ENCODE results near the gene EDN2. TPM values are rescaled to one million over a fixed set of nuclear protein-coding genes. Genes with fewer than 3 reads are reported as not detected.

EDN2 gene
- total and polyA plus RNA-seq, 7 donors, result 0.57 to 4.8 (median 1.5) TPM; not detected in 3

- Histone ChIP-seq H3K27ac (peak overlapping the region; percentile 88 to 92 (median 90)), H3K36me3 (no peaks in the 10 kb centered on the region), H3K9me3 (no peaks in the 10 kb centered on the region), H3K4me1 (peaks cover 0 to 47% (median 41%) of the 10 kb centered on the region in 4 donors), H3K4me3 (no peak overlapping the region), H3K27me3 (no peaks in the 10 kb centered on the region)
- intact Hi-C loops (cut with DNase I), result no loop called here
- TF ChIP-seq POLR2A (IDR thresholded peaks at IDR 0.05), result no peak
- TF ChIP-seq CTCF (IDR thresholded peaks at IDR 0.05), result no peak
- TF ChIP-seq EP300 (IDR thresholded peaks at IDR 0.05), result no peak
- no peak for TF ChIP-seq POLR2AphosphoS5 (IDR thresholded peaks at IDR 0.05)
- WGBS, 2 donors, result 57 to 87% methylated on average over 7 of the region's 7 CpGs
- no peak for DNase-seq
Measured at GRCh38 chr1:41500781-41501518, 16.5 kb upstream of the EDN2 start.

- TF ChIP-seq CTCF (IDR thresholded peaks at IDR 0.05) (no peak), EP300 (IDR thresholded peaks at IDR 0.05) (no peak), POLR2AphosphoS5 (IDR thresholded peaks at IDR 0.05) (no peak), POLR2A (IDR thresholded peaks at IDR 0.05) (no peak)
- H3K27ac ChIP-seq, result peak overlapping the region; percentile 88 to 92 (median 90)
- H3K4me1 ChIP-seq, result peaks cover 0 to 53% (median 47%) of the 10 kb centered on the region in 4 donors
Measured at GRCh38 chr1:41500378-41500777, 15.9 kb upstream of the EDN2 start.

GRCh38 chr1:41499591-41499990, 15.1 kb upstream of the EDN2 start:
- Histone ChIP-seq H3K4me3 (no peak overlapping the region), H3K27me3 (no peaks in the 10 kb centered on the region), H3K36me3 (no peaks in the 10 kb centered on the region), H3K9me3 (no peaks in the 10 kb centered on the region), H3K4me1 (peaks cover 0 to 61% (median 50%) of the 10 kb centered on the region in 4 donors), H3K27ac (peak overlapping the region; percentile 88 to 92 (median 90))
- WGBS, 2 donors, result 56 to 79% methylated on average over 2 of the region's 2 CpGs
- DNase-seq, result no peak
- no peak for TF ChIP-seq CTCF (IDR thresholded peaks at IDR 0.05)
- no peak for TF ChIP-seq POLR2AphosphoS5 (IDR thresholded peaks at IDR 0.05)
- no peak for TF ChIP-seq POLR2A (IDR thresholded peaks at IDR 0.05)
- no peak for TF ChIP-seq EP300 (IDR thresholded peaks at IDR 0.05)
- intact Hi-C loops (cut with DNase I), result loop anchor here (5.0 kb wide), 2 partner anchors 67 to 117 kb away; no protein-coding TSS in a partner anchor

More at GRCh38 chr1:41500378-41500777, 15.9 kb upstream of the EDN2 start:
- peak; percentile 78 for DNase-seq
- WGBS, 2 donors, result 25 to 64% methylated on average over 10 of the region's 10 CpGs
- intact Hi-C loops (cut with DNase I), result no loop called here
- Histone ChIP-seq H3K27me3 (no peaks in the 10 kb centered on the region), H3K4me3 (no peak overlapping the region), H3K9me3 (no peaks in the 10 kb centered on the region), H3K36me3 (no peaks in the 10 kb centered on the region)

- Histone ChIP-seq H3K9me3 (no peaks in the 10 kb centered on the region), H3K4me3 (no peak overlapping the region), H3K27me3 (no peaks in the 10 kb centered on the region), H3K4me1 (peaks cover 0 to 62% (median 51%) of the 10 kb centered on the region in 4 donors), H3K27ac (peak overlapping the region; percentile 88 to 92 (median 90)), H3K36me3 (no peaks in the 10 kb centered on the region)
- peak in 1 of 4 donors; percentile 42 for TF ChIP-seq EP300 (IDR thresholded peaks at IDR 0.05)
- no peak for TF ChIP-seq CTCF (IDR thresholded peaks at IDR 0.05)
- peak in 2 of 4 donors; percentile 54 to 61 for TF ChIP-seq POLR2AphosphoS5 (IDR thresholded peaks at IDR 0.05)
- DNase-seq, result no peak
- WGBS, 2 donors, result 21 to 63% methylated on average over 12 of the region's 12 CpGs
- intact Hi-C loops (cut with DNase I), result loop anchor here (5.0 kb wide), 2 partner anchors 67 to 117 kb away; no protein-coding TSS in a partner anchor
Measured at GRCh38 chr1:41498804-41499203, 14.3 kb upstream of the EDN2 start.
